Stimulated activated CD8-positive, alpha-beta memory T cell treated with anti-CD3 and anti-CD28 coated beads, Interleukin-15, amount 100 ng/mL, for 4 hours (primary cell): ENCODE results near the gene M1AP.
"Not testable (repeated sequence)": the region's sequence is repeated elsewhere in the genome, so short reads cannot be mapped to it uniquely, and the experiment has no call there.

ENCODE experiments used
- DNase-seq, 2 donors: peaks; one replicate each; pipeline ENCODE4 v3.0.0-alpha.2; 2020; ENCODE audit warnings: low read depth in 2 of 2

The M1AP gene

GRCh38 chr2:74653985-74654882, 6.1 kb upstream of the M1AP start, which contains the start of gene SEMA4F:
Gene SEMA4F, plus strand, starts transcription at chr2:74654247. Its CDS starts 130 bp downstream, at chr2:74654377.
- DNase-seq = peak; percentile 84 to 92

GRCh38 chr2:74653589-74653984, 5.5 kb upstream of the M1AP start:
- DNase-seq = no peak

- no peak for DNase-seq
Observed at GRCh38 chr2:74646834-74647482, 1.2 kb downstream of the M1AP start.

GRCh38 chr2:74646201-74646600, 1.9 kb downstream of the M1AP start:
- DNase-seq = no peak

- no peak for DNase-seq
Observed at GRCh38 chr2:74645344-74645743, 2.8 kb downstream of the M1AP start.

- no peak for DNase-seq
Observed at GRCh38 chr2:74639550-74639949, 8.6 kb downstream of the M1AP start.

- no peak for DNase-seq
Observed at GRCh38 chr2:74632939-74633312, 15.2 kb downstream of the M1AP start.

- DNase-seq = no peak
Observed at GRCh38 chr2:74632209-74632938, 15.8 kb downstream of the M1AP start.

- not testable (repeated sequence) for DNase-seq
Observed at GRCh38 chr2:74630454-74630853, 17.7 kb downstream of the M1AP start.

- DNase-seq = no peak
Observed at GRCh38 chr2:74628538-74629105, 19.5 kb downstream of the M1AP start.

- DNase-seq = no peak
Observed at GRCh38 chr2:74625658-74626425, 22.3 kb downstream of the M1AP start.

- no peak for DNase-seq
Observed at GRCh38 chr2:74620671-74621070, 27.5 kb downstream of the M1AP start.

GRCh38 chr2:74619651-74620297, 28.4 kb downstream of the M1AP start:
- DNase-seq = no peak

- DNase-seq = no peak
Observed at GRCh38 chr2:74618410-74619083, 29.6 kb downstream of the M1AP start.

- DNase-seq = no peak
Observed at GRCh38 chr2:74617122-74617521, 31.0 kb downstream of the M1AP start.

GRCh38 chr2:74606927-74607326, 41.2 kb downstream of the M1AP start:
- no peak for DNase-seq

- no peak for DNase-seq
Observed at GRCh38 chr2:74603282-74604000, 44.7 kb downstream of the M1AP start.

- DNase-seq = no peak
Observed at GRCh38 chr2:74602586-74603281, 45.4 kb downstream of the M1AP start.

- DNase-seq = no peak
Observed at GRCh38 chr2:74599676-74600075, 48.5 kb downstream of the M1AP start.
